Activated CD4-positive, alpha-beta T cell treated with anti-CD3 and anti-CD28 coated beads, Interleukin-2, amount 50 U/mL, for 1 hour (primary cell): Measurements from ENCODE around the gene CBLN3.

Experiments used
- DNase-seq: peaks from one replicate; pipeline ENCODE4 v3.0.0-alpha.2; 2020

The CBLN3 gene

GRCh38 chr14:24422694-24423601 lies 6.5 kb downstream of the CBLN3 start:
- DNase-seq, result no peak

GRCh38 chr14:24422261-24422660 lies 7.2 kb downstream of the CBLN3 start:
- DNase-seq, result no peak

GRCh38 chr14:24418492-24418873 lies 11.0 kb downstream of the CBLN3 start:
- no peak for DNase-seq

GRCh38 chr14:24417832-24418491 lies 11.5 kb downstream of the CBLN3 start:
- DNase-seq, result no peak

GRCh38 chr14:24416932-24417619 lies 12.4 kb downstream of the CBLN3 start:
- DNase-seq, result no peak

- no peak for DNase-seq
Observed at GRCh38 chr14:24416254-24416931, 13.1 kb downstream of the CBLN3 start.

GRCh38 chr14:24415421-24416253 lies 13.8 kb downstream of the CBLN3 start:
- no peak for DNase-seq

- no peak for DNase-seq
Observed at GRCh38 chr14:24414732-24415420, 14.6 kb downstream of the CBLN3 start.

GRCh38 chr14:24414077-24414476 lies 15.4 kb downstream of the CBLN3 start:
- no peak for DNase-seq

GRCh38 chr14:24411443-24412389 lies 17.8 kb downstream of the CBLN3 start:
- no peak for DNase-seq

GRCh38 chr14:24409956-24410355 lies 19.5 kb downstream of the CBLN3 start:
- no peak for DNase-seq

GRCh38 chr14:24409192-24409591 lies 20.3 kb downstream of the CBLN3 start:
- no peak for DNase-seq

GRCh38 chr14:24408764-24409163 lies 20.7 kb downstream of the CBLN3 start:
- no peak for DNase-seq

GRCh38 chr14:24407608-24408325 lies 21.7 kb downstream of the CBLN3 start:
- DNase-seq, result no peak

- DNase-seq, result no peak
Observed at GRCh38 chr14:24406416-24406815, 23.1 kb downstream of the CBLN3 start.

- no peak for DNase-seq
Observed at GRCh38 chr14:24404814-24405213, 24.7 kb downstream of the CBLN3 start.

GRCh38 chr14:24403294-24403998 lies 26.0 kb downstream of the CBLN3 start:
- DNase-seq, result no peak

- no peak for DNase-seq
Observed at GRCh38 chr14:24401810-24402702, 27.4 kb downstream of the CBLN3 start.
